ENCODE results near the gene TNFAIP1.
A peak's percentile ranks its signal among the peaks of the same experiment; 100 is the strongest.
"Not testable (repeated sequence)": the region's sequence is repeated elsewhere in the genome, so short reads cannot be mapped to it uniquely, and the experiment has no call there.

TNFAIP1 gene

DNA sequence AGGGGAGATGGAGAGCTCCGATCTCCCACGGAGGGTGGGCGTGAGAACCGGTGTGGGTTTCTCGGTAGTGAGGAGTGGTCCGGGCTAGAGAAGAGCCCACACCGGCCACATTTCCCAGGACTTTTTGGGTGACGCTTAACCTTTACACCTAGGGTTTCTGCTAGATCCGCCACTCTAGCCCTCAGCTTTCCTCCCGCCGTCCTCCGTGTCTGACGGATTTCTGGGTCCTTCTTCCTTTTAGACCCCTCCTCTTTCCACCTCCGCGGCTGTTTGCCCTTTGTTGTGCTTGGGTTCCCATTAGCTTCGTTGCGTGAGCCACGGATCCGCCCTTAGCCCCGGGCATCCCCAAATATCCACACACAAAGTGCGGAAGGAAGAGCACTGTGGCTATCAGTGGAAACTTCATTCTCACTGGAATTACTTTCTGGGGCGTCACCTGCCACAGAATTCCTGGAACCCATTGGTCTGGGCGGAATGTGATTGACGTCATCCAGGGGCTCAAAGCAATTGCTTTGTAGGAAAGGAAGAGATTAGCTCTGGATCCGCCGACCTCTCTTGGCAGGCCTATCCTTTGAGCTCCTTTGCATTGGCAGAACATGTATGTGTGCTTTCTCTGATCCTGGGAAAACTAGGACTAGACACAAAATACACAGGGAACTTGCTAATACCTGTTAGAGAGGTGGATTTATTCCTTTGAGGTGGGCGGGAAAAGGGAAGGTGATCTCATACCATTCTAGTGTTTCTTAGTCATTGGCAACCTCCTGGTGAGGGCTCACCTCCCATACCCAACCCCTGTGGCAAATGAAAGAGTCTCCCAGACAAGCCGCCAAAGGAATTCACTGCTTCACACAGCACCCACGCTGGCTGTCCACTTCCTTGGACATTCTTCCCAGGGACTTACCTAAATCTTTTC, 654 bp downstream of the TNFAIP1 start:
- peak; percentile 71 for DNase-seq (ENCODE audit: low read depth, low spot score)
- CTCF ChIA-PET = interaction anchor here (1.1 to 1.9 kb wide), 9 partner anchors 9 to 531 kb away, joined by 3 to 14 read pairs (median 4); no protein-coding TSS in a partner anchor
- POLR2A ChIA-PET = interaction anchor here (0.6 to 2.6 kb wide), 8 partner anchors 10 to 447 kb away, joined by 3 to 55 read pairs (median 4); partner anchors contain the start of genes POLDIP2 and VTN
- TF ChIP-seq, protein P1, sequence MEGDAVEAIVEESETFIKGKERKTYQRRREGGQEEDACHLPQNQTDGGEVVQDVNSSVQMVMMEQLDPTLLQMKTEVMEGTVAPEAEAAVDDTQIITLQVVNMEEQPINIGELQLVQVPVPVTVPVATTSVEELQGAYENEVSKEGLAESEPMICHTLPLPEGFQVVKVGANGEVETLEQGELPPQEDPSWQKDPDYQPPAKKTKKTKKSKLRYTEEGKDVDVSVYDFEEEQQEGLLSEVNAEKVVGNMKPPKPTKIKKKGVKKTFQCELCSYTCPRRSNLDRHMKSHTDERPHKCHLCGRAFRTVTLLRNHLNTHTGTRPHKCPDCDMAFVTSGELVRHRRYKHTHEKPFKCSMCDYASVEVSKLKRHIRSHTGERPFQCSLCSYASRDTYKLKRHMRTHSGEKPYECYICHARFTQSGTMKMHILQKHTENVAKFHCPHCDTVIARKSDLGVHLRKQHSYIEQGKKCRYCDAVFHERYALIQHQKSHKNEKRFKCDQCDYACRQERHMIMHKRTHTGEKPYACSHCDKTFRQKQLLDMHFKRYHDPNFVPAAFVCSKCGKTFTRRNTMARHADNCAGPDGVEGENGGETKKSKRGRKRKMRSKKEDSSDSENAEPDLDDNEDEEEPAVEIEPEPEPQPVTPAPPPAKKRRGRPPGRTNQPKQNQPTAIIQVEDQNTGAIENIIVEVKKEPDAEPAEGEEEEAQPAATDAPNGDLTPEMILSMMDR (IDR thresholded peaks at IDR 0.05; ENCODE audit: insufficient read depth, low read length, missing control alignments) = no peak
- H3K4me3 ChIP-seq (ENCODE audit: low read depth, low read length) = peak overlapping the region; percentile 81

DNA sequence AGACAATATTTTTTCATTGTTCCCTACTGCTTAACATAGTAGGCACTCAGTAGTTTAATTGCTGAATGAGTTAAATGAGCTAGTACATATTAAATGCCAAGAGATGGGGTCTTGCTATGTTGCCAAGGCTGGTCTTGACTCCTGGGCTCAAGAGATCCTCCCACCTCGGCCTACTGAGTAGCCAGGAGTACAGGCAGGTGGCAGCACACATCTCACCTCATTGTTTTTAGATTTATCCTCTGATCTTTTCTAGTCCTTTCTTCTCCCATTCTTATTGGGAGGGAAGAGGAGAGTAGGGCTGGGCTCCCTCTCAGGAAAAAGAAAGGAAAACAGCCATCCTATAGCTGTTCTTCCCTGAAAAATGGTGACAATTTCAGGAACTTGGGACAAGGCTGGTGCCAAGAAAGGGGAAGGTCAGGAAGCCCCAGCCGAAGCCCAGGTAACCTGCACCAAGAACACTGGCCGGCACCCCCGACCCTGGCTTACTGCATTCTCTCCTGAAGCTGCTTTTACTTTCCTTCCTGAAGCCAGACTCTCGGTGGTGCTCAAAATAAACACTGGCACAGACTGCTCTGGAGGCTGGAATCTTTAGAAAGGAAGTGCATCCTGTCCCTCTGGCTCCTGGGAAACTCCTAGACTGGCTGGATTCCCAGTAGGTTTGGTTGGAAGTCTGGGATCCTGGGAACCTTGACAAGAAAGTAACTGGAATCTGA, 2.7 kb downstream of the TNFAIP1 start:
- TF ChIP-seq, protein P1 (IDR thresholded peaks at IDR 0.05; ENCODE audit: insufficient read depth, low read length, missing control alignments) = no peak
- DNase-seq (ENCODE audit: low read depth, low spot score) = no peak
- POLR2A ChIA-PET = interaction anchor here (1.7 kb wide), 1 partner anchor 9 kb away, joined by 6 read pairs; no protein-coding TSS in a partner anchor
- H3K4me3 ChIP-seq (ENCODE audit: low read depth, low read length) = no peak overlapping the region
- CTCF ChIA-PET = interaction anchor here (0.8 to 1.5 kb wide), 6 partner anchors 8 to 128 kb away, joined by 3 to 4 read pairs (median 3); no protein-coding TSS in a partner anchor

DNA sequence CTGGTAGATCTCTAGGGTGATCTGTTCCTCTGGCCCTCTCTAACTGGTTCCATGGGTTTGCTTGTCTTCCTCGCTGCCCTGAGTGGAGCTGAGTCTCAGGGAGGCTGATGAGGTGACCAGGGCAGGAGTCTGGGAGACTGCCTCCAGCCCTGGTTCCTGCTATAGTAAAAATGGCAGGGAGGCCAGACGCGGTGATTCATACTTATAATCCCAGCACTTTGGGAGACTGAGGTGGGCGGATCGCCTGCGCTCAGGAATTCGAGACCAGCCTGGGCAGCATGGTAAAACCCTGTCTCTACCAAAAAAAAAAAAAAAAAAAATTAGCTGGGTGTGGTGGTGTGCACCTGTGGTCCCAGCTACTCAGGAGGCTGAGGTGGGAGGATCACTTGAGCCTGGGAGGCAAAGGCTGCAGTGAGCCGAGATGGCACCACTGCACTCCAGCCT, 3.2 kb downstream of the TNFAIP1 start:
- POLR2A ChIA-PET = interaction anchor here (1.7 kb wide), 1 partner anchor 8 kb away, joined by 6 read pairs; no protein-coding TSS in a partner anchor
- CTCF ChIA-PET = interaction anchor here (0.8 to 1.5 kb wide), 5 partner anchors 78 to 127 kb away, joined by 3 to 4 read pairs (median 3); no protein-coding TSS in a partner anchor
- not testable (repeated sequence) for DNase-seq (ENCODE audit: low read depth, low spot score); H3K4me3 ChIP-seq (ENCODE audit: low read depth, low read length)

DNA sequence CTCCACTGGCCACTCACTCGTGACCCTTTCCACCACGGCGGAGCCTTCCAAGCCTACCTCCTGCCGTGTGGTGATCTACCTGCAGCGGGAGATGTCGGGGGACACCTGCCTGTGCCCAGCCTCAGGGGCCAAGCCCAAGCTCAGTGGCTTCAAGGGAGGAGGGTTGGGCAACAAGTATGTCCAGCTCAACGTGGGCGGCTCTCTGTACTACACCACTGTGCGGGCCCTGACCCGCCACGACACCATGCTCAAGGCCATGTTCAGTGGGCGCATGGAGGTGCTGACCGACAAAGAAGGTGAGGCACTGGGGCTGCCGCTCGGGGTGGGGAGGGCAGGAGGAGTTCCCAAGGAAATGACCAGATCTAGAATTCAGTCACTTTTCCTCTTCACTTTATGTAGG, 3.9 kb downstream of the TNFAIP1 start:
- CTCF ChIA-PET = interaction anchor here (1.2 kb wide), 1 partner anchor 77 kb away, joined by 4 read pairs; no protein-coding TSS in a partner anchor
- POLR2A ChIA-PET = no interaction called here
- H3K4me3 ChIP-seq (ENCODE audit: low read depth, low read length) = no peak overlapping the region
- no peak for DNase-seq (ENCODE audit: low read depth, low spot score)
- TF ChIP-seq, protein P1 (IDR thresholded peaks at IDR 0.05; ENCODE audit: insufficient read depth, low read length, missing control alignments) = no peak

DNA sequence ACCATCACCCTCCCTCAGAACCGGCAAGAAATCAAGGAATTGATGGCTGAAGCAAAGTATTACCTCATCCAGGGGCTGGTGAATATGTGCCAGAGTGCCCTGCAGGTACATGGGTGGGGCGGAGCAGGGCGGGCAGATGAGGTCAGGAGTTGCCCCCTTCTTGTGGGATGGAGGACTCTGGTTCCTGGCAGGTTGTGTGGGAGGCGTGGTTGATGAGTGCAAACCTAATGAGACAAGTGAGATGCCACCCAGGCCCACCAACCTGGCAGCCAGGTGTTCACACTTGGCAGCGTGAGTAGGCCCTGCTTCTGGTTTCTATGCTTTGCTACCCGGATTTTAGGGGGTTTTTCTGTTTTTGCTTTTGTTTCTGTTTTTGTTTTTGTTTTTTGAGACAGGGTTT, 4.8 kb downstream of the TNFAIP1 start:
- CTCF ChIA-PET = no interaction called here
- POLR2A ChIA-PET = no interaction called here
- TF ChIP-seq, protein P1 (IDR thresholded peaks at IDR 0.05; ENCODE audit: insufficient read depth, low read length, missing control alignments) = no peak
- H3K4me3 ChIP-seq (ENCODE audit: low read depth, low read length) = no peak overlapping the region
- DNase-seq (ENCODE audit: low read depth, low spot score) = no peak

DNA sequence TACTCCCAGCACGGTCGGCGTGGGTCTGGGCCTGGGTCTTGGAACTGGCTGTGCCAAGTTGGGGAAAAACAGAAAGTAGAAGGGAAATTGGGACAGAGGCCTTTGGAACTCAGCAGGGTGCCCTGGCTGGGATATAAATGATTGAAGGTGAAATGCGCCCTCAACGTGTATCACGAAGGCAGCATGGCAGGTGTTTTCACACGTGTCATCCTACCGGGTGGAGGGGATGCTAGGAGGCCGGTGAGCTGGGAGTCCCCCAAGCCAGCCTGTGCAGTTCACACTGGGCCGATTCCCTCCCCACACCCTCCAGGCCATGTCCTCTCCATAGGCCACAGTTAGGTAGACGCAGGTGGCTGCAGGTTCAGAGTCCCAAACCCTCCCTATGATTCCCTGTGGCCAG, 6.0 kb downstream of the TNFAIP1 start:
- TF ChIP-seq, protein P1 (IDR thresholded peaks at IDR 0.05; ENCODE audit: insufficient read depth, low read length, missing control alignments) = no peak
- CTCF ChIA-PET = interaction anchor here (1.0 kb wide), 1 partner anchor 9 kb away, joined by 3 read pairs; no protein-coding TSS in a partner anchor
- no peak overlapping the region for H3K4me3 ChIP-seq (ENCODE audit: low read depth, low read length)
- POLR2A ChIA-PET = no interaction called here
- DNase-seq (ENCODE audit: low read depth, low spot score) = no peak
